Peyer's patch (tissue), 4 donors: ENCODE measurements around the gene NRDE2. TPM values are rescaled to one million over a fixed set of nuclear protein-coding genes. Genes with fewer than 3 reads are reported as not detected.

ENCODE experiments used
- DNase-seq, 3 donors: peaks; one replicate each; pipeline ENCODE4 v3.0.0-alpha.2; 2017 to 2019
- H3K27ac ChIP-seq, 4 donors: fragments of 200-600 bp; sonication (generic); one replicate each; pipeline ENCODE4 v1.5.1; 2016 to 2019
- H3K27me3 ChIP-seq, 2 donors: fragments of 200-600 bp; sonication (generic); one replicate each; pipeline ENCODE4 v1.5.1; 2019
- H3K36me3 ChIP-seq, 3 donors: fragments of 200-600 bp; sonication (generic); one replicate each; pipeline ENCODE4 v1.5.1; 2016 to 2019
- H3K4me1 ChIP-seq, 4 donors: fragments of 200-600 bp; sonication (generic); one replicate each; pipeline ENCODE4 v1.5.1; 2016 to 2019
- H3K4me3 ChIP-seq, 4 donors: fragments of 200-600 bp; sonication (generic); 1 replicate in 3 of 4; 2 replicates in 1 of 4; pipeline ENCODE4 v1.5.1; 2016 to 2019; ENCODE audit warnings: mild to moderate bottlenecking in 1 of 4
- H3K9me3 ChIP-seq, 4 donors: fragments of 200-600 bp; sonication (generic); one replicate each; pipeline ENCODE4 v1.5.1; 2016 to 2019; ENCODE audit warnings: mild to moderate bottlenecking in 1 of 4
- POLR2A ChIP-seq, 2 donors: fragments of 450-650 bp; IDR thresholded peaks; one replicate each; pipeline ENCODE4 v1.5.1; 2017; ENCODE audit warnings: antibody characterized with exemption in 2 of 2, mild to moderate bottlenecking in 2 of 2, moderate library complexity in 2 of 2
- total RNA-seq, 4 donors: library from RNA; depleted of rRNA; stranded (reverse); fragments of >200 nt; gene quantifications; one replicate each; pipeline ENCODE4 v1.1.0, GENCODE V29; 2016
- TF ChIP-seq, protein P1 (sequence below), 6 experiments: fragments of 450-650 bp in 4 of 6; fragments of 200-600 bp in 2 of 6; sonication (generic) in 1 of 6; IDR thresholded peaks; one replicate each; pipeline ENCODE4 v1.5.1; 2017 to 2019; ENCODE audit warnings: antibody characterized with exemption in 6 of 6, mild to moderate bottlenecking in 3 of 6, moderate library complexity in 1 of 6

The NRDE2 gene
- total RNA-seq, 4 donors from 2014 or later, result 28.2 to 47.0 (median 41.5) TPM

- Histone ChIP-seq H3K36me3 (peaks cover 0 to 81% (median 0%) of the 10 kb centered on the region in 3 donors), H3K9me3 (no peaks in the 10 kb centered on the region), H3K4me3 (no peak overlapping the region), H3K4me1 (no peaks in the 10 kb centered on the region), H3K27ac (no peak overlapping the region), H3K27me3 (no peaks in the 10 kb centered on the region)
- TF ChIP-seq, protein P1, sequence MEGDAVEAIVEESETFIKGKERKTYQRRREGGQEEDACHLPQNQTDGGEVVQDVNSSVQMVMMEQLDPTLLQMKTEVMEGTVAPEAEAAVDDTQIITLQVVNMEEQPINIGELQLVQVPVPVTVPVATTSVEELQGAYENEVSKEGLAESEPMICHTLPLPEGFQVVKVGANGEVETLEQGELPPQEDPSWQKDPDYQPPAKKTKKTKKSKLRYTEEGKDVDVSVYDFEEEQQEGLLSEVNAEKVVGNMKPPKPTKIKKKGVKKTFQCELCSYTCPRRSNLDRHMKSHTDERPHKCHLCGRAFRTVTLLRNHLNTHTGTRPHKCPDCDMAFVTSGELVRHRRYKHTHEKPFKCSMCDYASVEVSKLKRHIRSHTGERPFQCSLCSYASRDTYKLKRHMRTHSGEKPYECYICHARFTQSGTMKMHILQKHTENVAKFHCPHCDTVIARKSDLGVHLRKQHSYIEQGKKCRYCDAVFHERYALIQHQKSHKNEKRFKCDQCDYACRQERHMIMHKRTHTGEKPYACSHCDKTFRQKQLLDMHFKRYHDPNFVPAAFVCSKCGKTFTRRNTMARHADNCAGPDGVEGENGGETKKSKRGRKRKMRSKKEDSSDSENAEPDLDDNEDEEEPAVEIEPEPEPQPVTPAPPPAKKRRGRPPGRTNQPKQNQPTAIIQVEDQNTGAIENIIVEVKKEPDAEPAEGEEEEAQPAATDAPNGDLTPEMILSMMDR (IDR thresholded peaks at IDR 0.05), result no peak
- no peak for TF ChIP-seq POLR2A (IDR thresholded peaks at IDR 0.05)
- DNase-seq, result no peak
Measured at GRCh38 chr14:90291699-90292098, 40.0 kb downstream of the NRDE2 start.

DNA sequence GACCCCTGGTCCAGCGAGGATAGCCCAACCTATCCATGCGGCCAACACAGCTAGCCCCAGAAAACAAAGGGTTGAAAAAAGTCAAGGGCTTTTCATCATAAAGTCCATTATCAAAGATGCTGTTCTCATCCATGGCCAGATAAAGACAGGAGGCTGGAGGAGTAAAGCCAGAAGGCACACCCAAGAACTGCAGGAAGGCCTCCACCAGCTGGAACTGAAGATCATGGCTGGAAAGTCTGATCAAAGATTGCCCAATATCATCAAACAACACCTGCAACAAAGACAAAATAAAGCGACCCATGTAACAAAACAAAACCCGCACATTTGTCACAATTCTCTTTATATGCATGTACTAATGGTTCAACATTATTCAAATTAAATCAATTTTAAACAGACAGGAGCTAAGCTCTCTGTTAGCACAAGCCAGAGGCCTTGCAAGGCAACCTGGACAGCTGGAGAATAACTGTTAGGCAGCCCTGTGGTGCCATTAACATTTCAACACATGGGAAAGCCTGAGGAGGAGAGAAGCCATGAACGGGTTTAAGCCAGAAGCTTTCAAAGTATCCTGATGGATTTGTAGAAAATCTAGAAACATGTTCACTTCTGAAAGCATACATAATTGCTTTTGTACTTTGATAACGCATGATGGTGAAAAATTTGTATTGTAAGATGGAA is 41.3 kb downstream of the NRDE2 start:
- Histone ChIP-seq H3K27me3 (no peaks in the 10 kb centered on the region), H3K4me3 (no peak overlapping the region), H3K9me3 (no peaks in the 10 kb centered on the region), H3K36me3 (peaks cover 0 to 88% (median 0%) of the 10 kb centered on the region in 3 donors), H3K4me1 (no peaks in the 10 kb centered on the region), H3K27ac (peak overlapping the region in 1 of 4 donors; percentile 10)
- no peak for TF ChIP-seq POLR2A (IDR thresholded peaks at IDR 0.05)
- TF ChIP-seq, protein P1 (IDR thresholded peaks at IDR 0.05), result no peak
- no peak for DNase-seq

DNA sequence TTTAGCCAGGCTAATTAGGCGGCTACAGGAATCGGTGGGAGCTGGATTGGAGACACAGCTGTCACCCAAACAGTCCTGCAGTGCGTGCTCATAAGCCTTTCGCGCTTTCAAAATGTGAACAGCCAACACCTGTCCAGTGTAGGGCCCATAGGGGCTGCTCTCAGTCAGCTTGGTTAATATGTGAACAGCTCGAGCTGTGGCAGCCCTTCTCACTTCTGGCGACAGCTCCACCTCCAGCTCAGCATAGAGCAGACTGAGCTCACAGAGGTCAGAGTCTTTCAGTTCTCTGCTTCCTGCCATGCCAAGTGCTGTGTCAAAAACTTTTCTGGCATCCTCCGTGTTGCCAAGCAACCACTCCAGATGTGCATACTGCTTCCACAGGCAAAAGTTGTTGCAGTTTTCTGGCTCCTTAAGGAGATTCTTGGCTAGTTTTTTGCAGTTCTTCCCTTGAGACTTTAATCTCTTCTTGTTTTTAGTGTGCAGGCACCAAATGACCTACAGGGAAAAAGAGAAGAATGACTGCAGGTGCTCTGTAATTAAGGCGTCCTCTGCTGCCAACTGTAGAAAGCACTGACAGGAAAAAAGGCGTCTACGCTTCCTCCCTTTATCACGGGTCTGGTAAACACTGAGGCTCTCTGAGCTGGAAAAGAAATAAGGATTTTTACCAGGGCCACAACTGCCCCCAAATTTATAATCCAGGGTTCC is 42.9 kb downstream of the NRDE2 start:
- H3K9me3 ChIP-seq, result no peaks in the 10 kb centered on the region
- no peak for TF ChIP-seq POLR2A (IDR thresholded peaks at IDR 0.05)
- TF ChIP-seq, protein P1 (IDR thresholded peaks at IDR 0.05), result no peak
- no peak overlapping the region for H3K27ac ChIP-seq
- H3K36me3 ChIP-seq, result peaks cover 0 to 86% (median 0%) of the 10 kb centered on the region in 3 donors
- H3K4me1 ChIP-seq, result no peaks in the 10 kb centered on the region
- H3K4me3 ChIP-seq, result no peak overlapping the region
- no peaks in the 10 kb centered on the region for H3K27me3 ChIP-seq
- no peak for DNase-seq

DNA sequence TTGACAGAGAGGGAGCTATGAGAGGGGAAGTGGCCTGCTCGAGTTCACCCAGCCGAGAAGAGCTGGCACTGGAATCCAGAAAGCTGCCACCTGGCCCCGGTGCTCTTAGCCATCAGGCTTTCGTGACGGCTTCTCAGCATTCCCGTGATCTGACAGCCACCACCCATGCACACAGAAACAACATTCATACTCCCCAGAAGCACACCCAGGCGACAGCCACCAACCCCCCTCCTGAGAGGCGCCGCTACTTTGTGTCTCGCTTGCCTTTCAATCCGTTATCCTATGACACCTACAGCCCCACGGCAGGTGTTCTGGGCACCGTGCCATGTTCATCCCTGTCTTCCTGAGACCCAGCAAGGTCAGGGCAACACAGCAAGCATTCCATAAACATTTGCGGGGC is 44.0 kb downstream of the NRDE2 start:
- Histone ChIP-seq H3K4me3 (no peak overlapping the region), H3K36me3 (peaks cover 0 to 87% (median 0%) of the 10 kb centered on the region in 3 donors), H3K4me1 (no peaks in the 10 kb centered on the region), H3K9me3 (no peaks in the 10 kb centered on the region), H3K27me3 (no peaks in the 10 kb centered on the region), H3K27ac (no peak overlapping the region)
- TF ChIP-seq, protein P1 (IDR thresholded peaks at IDR 0.05), result no peak
- TF ChIP-seq POLR2A (IDR thresholded peaks at IDR 0.05), result no peak
- DNase-seq, result no peak

- Histone ChIP-seq H3K9me3 (no peaks in the 10 kb centered on the region), H3K36me3 (peaks cover 0 to 76% (median 0%) of the 10 kb centered on the region in 3 donors), H3K27ac (no peak overlapping the region), H3K27me3 (no peaks in the 10 kb centered on the region), H3K4me1 (no peaks in the 10 kb centered on the region), H3K4me3 (no peak overlapping the region)
- TF ChIP-seq POLR2A (IDR thresholded peaks at IDR 0.05), result no peak
- TF ChIP-seq, protein P1 (IDR thresholded peaks at IDR 0.05), result no peak
- DNase-seq, result no peak
Measured at GRCh38 chr14:90281756-90282155, 50.0 kb downstream of the NRDE2 start.
